ENCODE data around the gene CECR2.
"Not testable (repeated sequence)": the region's sequence is repeated elsewhere in the genome, so short reads cannot be mapped to it uniquely, and the experiment has no call there.

DNA sequence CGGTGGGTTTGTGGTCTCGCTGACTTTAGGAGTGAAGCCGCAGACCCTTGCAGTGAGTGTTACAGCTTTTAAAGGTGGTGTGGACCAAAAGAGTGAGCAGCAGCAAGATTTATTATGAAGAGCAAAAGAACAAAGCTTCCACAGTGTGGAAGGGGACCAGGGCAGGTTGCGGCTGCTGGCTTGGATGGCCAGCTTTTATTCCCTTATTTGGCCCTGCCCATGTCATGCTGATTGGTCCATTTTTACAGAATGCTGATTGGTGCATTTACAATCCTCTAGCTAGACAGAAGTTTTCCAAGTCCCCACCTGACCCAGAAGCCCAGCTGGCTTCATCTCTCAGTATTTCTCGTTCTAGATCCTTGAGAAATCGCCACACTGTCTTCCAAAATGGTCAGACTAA lies 58.3 kb downstream of the CECR2 start:
- TF ChIP-seq EZH2 (IDR thresholded peaks at IDR 0.05); POLR2AphosphoS5 (IDR thresholded peaks at IDR 0.05; ENCODE audit: borderline replicate concordance, low read depth, low read length): not testable (repeated sequence)

All from SK-N-MC (cell line).